Globus pallidus (tissue), 1 donor: ENCODE results near the gene OGFR.

Experiments
- DNase-seq: peaks from one replicate; pipeline ENCODE4 v3.0.0-alpha.2; 2015; ENCODE audit warnings: low spot score

Gene OGFR

GRCh38 chr20:62804627-62805154, at the start of gene OGFR:
Gene OGFR, plus strand, starts transcription at chr20:62804835. Its CDS starts 25 bp downstream, at chr20:62804860.
- DNase-seq = peak; percentile 58

- no peak for DNase-seq
Observed at GRCh38 chr20:62754991-62755356, 49.7 kb upstream of the OGFR start.

GRCh38 chr20:62755817-62756724, 48.6 kb upstream of the OGFR start:
- DNase-seq = no peak

GRCh38 chr20:62758226-62758912, 46.3 kb upstream of the OGFR start:
- no peak for DNase-seq

- no peak for DNase-seq
Observed at GRCh38 chr20:62759981-62760431, 44.6 kb upstream of the OGFR start.

GRCh38 chr20:62760471-62760855, 44.2 kb upstream of the OGFR start:
- DNase-seq = no peak

- DNase-seq = no peak
Observed at GRCh38 chr20:62760856-62761758, 43.5 kb upstream of the OGFR start.

- DNase-seq = no peak
Observed at GRCh38 chr20:62761759-62762131, 42.9 kb upstream of the OGFR start.

GRCh38 chr20:62762376-62762775, 42.3 kb upstream of the OGFR start:
- DNase-seq = no peak

- DNase-seq = no peak
Observed at GRCh38 chr20:62762801-62763368, 41.8 kb upstream of the OGFR start.

- DNase-seq = no peak
Observed at GRCh38 chr20:62763404-62763803, 41.2 kb upstream of the OGFR start.

- no peak for DNase-seq
Observed at GRCh38 chr20:62764156-62764935, 40.3 kb upstream of the OGFR start.

- DNase-seq = no peak
Observed at GRCh38 chr20:62765021-62765420, 39.6 kb upstream of the OGFR start.

GRCh38 chr20:62765432-62766070, 39.1 kb upstream of the OGFR start:
- no peak for DNase-seq

- DNase-seq = no peak
Observed at GRCh38 chr20:62766071-62766450, 38.6 kb upstream of the OGFR start.

GRCh38 chr20:62766716-62767115, 37.9 kb upstream of the OGFR start:
- DNase-seq = no peak

- no peak for DNase-seq
Observed at GRCh38 chr20:62768234-62768546, 36.4 kb upstream of the OGFR start.

GRCh38 chr20:62768551-62769287, 35.9 kb upstream of the OGFR start:
- DNase-seq = no peak

- no peak for DNase-seq
Observed at GRCh38 chr20:62769346-62770071, 35.1 kb upstream of the OGFR start.
